Mesendoderm (in vitro differentiated cells): Measurements from ENCODE around the gene TASP1.

Source experiments
- DNase-seq: peaks from one replicate; pipeline ENCODE4 v3.0.0; 2013
- H2AK5ac ChIP-seq: 2 replicates; pipeline ENCODE4 v1.6.1; 2013; ENCODE audit warnings: low read length, inconsistent platforms
- H2BK120ac ChIP-seq: 2 replicates; pipeline ENCODE4 v1.6.1; 2013; ENCODE audit warnings: low read depth, mild to moderate bottlenecking, low read length, moderate library complexity, mixed read lengths
- H2BK15ac ChIP-seq: replicated peaks from 2 replicates; pipeline ENCODE4 v1.6.1; 2013; ENCODE audit warnings: low read depth, mild to moderate bottlenecking, moderate library complexity
- H2BK5ac ChIP-seq: 2 replicates; pipeline ENCODE4 v1.6.1; 2013; ENCODE audit warnings: low read length, inconsistent platforms
- H3K18ac ChIP-seq: 2 replicates; pipeline ENCODE4 v1.6.1; 2013; ENCODE audit warnings: mild to moderate bottlenecking, low read length, mixed read lengths
- H3K23ac ChIP-seq: one replicate; pipeline ENCODE4 v1.6.1; 2013; ENCODE audit warnings: low read length
- H3K27ac ChIP-seq: 2 replicates; pipeline ENCODE4 v1.5.1; 2013; ENCODE audit warnings: low read depth, mild to moderate bottlenecking, inconsistent platforms, low read length, moderate library complexity
- H3K27me3 ChIP-seq: 2 replicates; pipeline ENCODE4 v1.6.1; 2013; ENCODE audit warnings: low read length, control low read depth, mild to moderate bottlenecking, inconsistent platforms; ENCODE audit not compliant: insufficient read depth, poor library complexity
- H3K36me3 ChIP-seq: 2 replicates; pipeline ENCODE4 v1.6.1; 2013; ENCODE audit warnings: low read length, inconsistent platforms; ENCODE audit not compliant: control insufficient read depth, insufficient read depth
- H3K4ac ChIP-seq: one replicate; pipeline ENCODE4 v1.6.1; 2013; ENCODE audit warnings: low read depth, mild to moderate bottlenecking, low read length, moderate library complexity
- H3K4me1 ChIP-seq: 2 replicates; pipeline ENCODE4 v1.6.1; 2013; ENCODE audit warnings: low read depth, low read length, inconsistent platforms; ENCODE audit not compliant: control insufficient read depth
- H3K4me2 ChIP-seq: 2 replicates; pipeline ENCODE4 v1.6.1; 2013; ENCODE audit warnings: low read length
- H3K4me3 ChIP-seq: 2 replicates; pipeline ENCODE4 v1.5.1; 2013; ENCODE audit warnings: mild to moderate bottlenecking, low read length
- H3K56ac ChIP-seq: one replicate; pipeline ENCODE4 v1.6.1; 2013; ENCODE audit warnings: low read length
- H3K79me1 ChIP-seq: 2 replicates; pipeline ENCODE4 v1.6.1; 2013; ENCODE audit warnings: low read length, inconsistent platforms
- H3K79me2 ChIP-seq: 2 replicates; pipeline ENCODE4 v1.6.1; 2013; ENCODE audit warnings: mild to moderate bottlenecking, low read length; ENCODE audit not compliant: control insufficient read depth, insufficient read depth
- H3K9ac ChIP-seq: 2 replicates; pipeline ENCODE4 v1.6.1; 2013; ENCODE audit warnings: low read length, inconsistent platforms
- H4K5ac ChIP-seq: one replicate; pipeline ENCODE4 v1.6.1; 2013; ENCODE audit warnings: low read length
- H4K8ac ChIP-seq: one replicate; pipeline ENCODE4 v1.6.1; 2013; ENCODE audit warnings: low read depth, mild to moderate bottlenecking, control low read depth, low read length, moderate library complexity
- WGBS: extraction: QIAGEN DNeasy Blood & Tissue Kit; methylation state at CpG from one replicate; pipeline ENCODE4 v1.1.7; 2013; ENCODE audit warnings: low lambda C conversion rate, missing lambda C conversion rate; ENCODE audit not compliant: insufficient coverage; ENCODE audit errors: extremely low coverage; 5-methylcytosine and 5-hydroxymethylcytosine counted together

The TASP1 gene

GRCh38 chr20:13426870-13427269 is 211.9 kb downstream of the TASP1 start:
- Histone ChIP-seq H2BK15ac (no peak overlapping the region), H3K4ac (no peak overlapping the region), H2AK5ac (no peak overlapping the region), H3K27ac (no peak overlapping the region), H4K5ac (no peak overlapping the region), H2BK5ac (no peak overlapping the region), H3K27me3 (no peaks in the 10 kb centered on the region), H3K9ac (no peak overlapping the region), H3K4me1 (no peaks in the 10 kb centered on the region), H3K36me3 (no peaks in the 10 kb centered on the region), H3K79me1 (no peaks in the 10 kb centered on the region), H3K18ac (no peak overlapping the region), H3K79me2 (no peaks in the 10 kb centered on the region), H3K56ac (no peak overlapping the region), H3K4me2 (no peak overlapping the region), H4K8ac (no peak overlapping the region), H3K4me3 (no peak overlapping the region), H2BK120ac (no peak overlapping the region), H3K23ac (no peak overlapping the region)
- no CpG with 5 or more reads among the region's 3 CpGs for WGBS
- no peak for DNase-seq

GRCh38 chr20:13425381-13426135 is 213.2 kb downstream of the TASP1 start:
- H3K27ac ChIP-seq = no peak overlapping the region
- no peak overlapping the region for H3K18ac ChIP-seq
- H3K4me2 ChIP-seq = no peak overlapping the region
- H3K79me1 ChIP-seq = no peaks in the 10 kb centered on the region
- H2BK120ac ChIP-seq = no peak overlapping the region
- no peak overlapping the region for H3K9ac ChIP-seq
- H2AK5ac ChIP-seq = no peak overlapping the region
- H2BK15ac ChIP-seq = no peak overlapping the region
- no peak overlapping the region for H2BK5ac ChIP-seq
- H3K4ac ChIP-seq = no peak overlapping the region
- no peak overlapping the region for H3K4me3 ChIP-seq
- H4K8ac ChIP-seq = no peak overlapping the region
- DNase-seq = no peak
- H4K5ac ChIP-seq = no peak overlapping the region
- H3K79me2 ChIP-seq = no peaks in the 10 kb centered on the region
- no CpG with 5 or more reads among the region's 4 CpGs for WGBS
- H3K36me3 ChIP-seq = no peaks in the 10 kb centered on the region
- H3K23ac ChIP-seq = no peak overlapping the region
- H3K27me3 ChIP-seq = no peaks in the 10 kb centered on the region
- no peak overlapping the region for H3K56ac ChIP-seq
- H3K4me1 ChIP-seq = no peaks in the 10 kb centered on the region

- no peak overlapping the region for H3K4ac ChIP-seq
- no peaks in the 10 kb centered on the region for H3K4me1 ChIP-seq
- no peak overlapping the region for H2BK120ac ChIP-seq
- H3K9ac ChIP-seq = no peak overlapping the region
- no peak overlapping the region for H2BK15ac ChIP-seq
- no peak for DNase-seq
- H3K27ac ChIP-seq = no peak overlapping the region
- no peak overlapping the region for H3K23ac ChIP-seq
- H3K27me3 ChIP-seq = no peaks in the 10 kb centered on the region
- no peak overlapping the region for H2BK5ac ChIP-seq
- no peak overlapping the region for H4K5ac ChIP-seq
- no peak overlapping the region for H3K56ac ChIP-seq
- no peak overlapping the region for H4K8ac ChIP-seq
- H3K79me2 ChIP-seq = no peaks in the 10 kb centered on the region
- WGBS = no CpG with 5 or more reads among the region's 5 CpGs
- no peaks in the 10 kb centered on the region for H3K79me1 ChIP-seq
- H3K4me2 ChIP-seq = no peak overlapping the region
- no peak overlapping the region for H2AK5ac ChIP-seq
- H3K36me3 ChIP-seq = no peaks in the 10 kb centered on the region
- H3K4me3 ChIP-seq = no peak overlapping the region
- H3K18ac ChIP-seq = peak overlapping the region; percentile 75
Measured at GRCh38 chr20:13424174-13424833, 214.4 kb downstream of the TASP1 start.

GRCh38 chr20:13423472-13424173 is 215.1 kb downstream of the TASP1 start:
- no peak overlapping the region for H4K5ac ChIP-seq
- WGBS = no CpG with 5 or more reads among the region's 4 CpGs

GRCh38 chr20:13422637-13423036 is 216.1 kb downstream of the TASP1 start:
- no peak overlapping the region for H4K8ac ChIP-seq
- no peaks in the 10 kb centered on the region for H3K79me1 ChIP-seq
- H3K4me2 ChIP-seq = no peak overlapping the region
- no peak overlapping the region for H3K27ac ChIP-seq
- no peak for DNase-seq
- no peak overlapping the region for H3K18ac ChIP-seq
- H3K79me2 ChIP-seq = no peaks in the 10 kb centered on the region
- whole genome bisulfite sequencing = no CpG with 5 or more reads among the region's 1 CpG
- no peak overlapping the region for H2BK15ac ChIP-seq
- H3K27me3 ChIP-seq = no peaks in the 10 kb centered on the region
- no peak overlapping the region for H4K5ac ChIP-seq
- no peak overlapping the region for H3K23ac ChIP-seq
- H3K9ac ChIP-seq = no peak overlapping the region
- H3K56ac ChIP-seq = no peak overlapping the region
- H2BK120ac ChIP-seq = no peak overlapping the region
- no peak overlapping the region for H3K4me3 ChIP-seq
- no peak overlapping the region for H2AK5ac ChIP-seq
- no peak overlapping the region for H3K4ac ChIP-seq
- H3K4me1 ChIP-seq = no peaks in the 10 kb centered on the region
- no peak overlapping the region for H2BK5ac ChIP-seq
- no peaks in the 10 kb centered on the region for H3K36me3 ChIP-seq

More at GRCh38 chr20:13423472-13424173, 215.1 kb downstream of the TASP1 start:
- H2BK120ac ChIP-seq = no peak overlapping the region
- no peak overlapping the region for H3K27ac ChIP-seq
- H3K56ac ChIP-seq = no peak overlapping the region
- no peaks in the 10 kb centered on the region for H3K4me1 ChIP-seq
- H3K27me3 ChIP-seq = no peaks in the 10 kb centered on the region
- no peak overlapping the region for H3K4me3 ChIP-seq
- no peak overlapping the region for H3K4me2 ChIP-seq
- no peak overlapping the region for H2AK5ac ChIP-seq
- no peak overlapping the region for H3K4ac ChIP-seq
- H2BK5ac ChIP-seq = no peak overlapping the region
- H4K8ac ChIP-seq = no peak overlapping the region
- H3K23ac ChIP-seq = no peak overlapping the region
- no peak overlapping the region for H3K18ac ChIP-seq
- H2BK15ac ChIP-seq = no peak overlapping the region
- no peaks in the 10 kb centered on the region for H3K79me2 ChIP-seq
- no peaks in the 10 kb centered on the region for H3K36me3 ChIP-seq
- H3K79me1 ChIP-seq = no peaks in the 10 kb centered on the region
- DNase-seq = no peak
- no peak overlapping the region for H3K9ac ChIP-seq
